ENCODE results near the gene SERPINA5. TPM values are rescaled to one million over a fixed set of nuclear protein-coding genes. Genes with fewer than 3 reads are reported as not detected.

Gene SERPINA5
- total RNA-seq, 1 donor = 0.36 TPM

- TF ChIP-seq CTCF (IDR thresholded peaks at IDR 0.05; ENCODE audit: extremely low read depth, low read depth, low read length) = no peak
These were observed 58.0 kb downstream of the SERPINA5 start for GRCh38 chr14:94638961-94639817.

GRCh38 chr14:94640721-94641631, 59.8 kb downstream of the SERPINA5 start:
- no peaks in the 10 kb centered on the region for H3K9me3 ChIP-seq (ENCODE audit: low read depth, low read length)
- no peak overlapping the region for H3K27ac ChIP-seq (ENCODE audit: low read depth, low read length)
- H3K4me1 ChIP-seq (ENCODE audit: insufficient read depth, low read length) = peaks cover 10% of the 10 kb centered on the region
- no peak overlapping the region for H3K4me2 ChIP-seq (ENCODE audit: insufficient read depth, low read length)
- no peak overlapping the region for H2AFZ ChIP-seq (ENCODE audit: low read length)
- H4K20me1 ChIP-seq (ENCODE audit: insufficient read depth, low read length) = no peaks in the 10 kb centered on the region
- no peaks in the 10 kb centered on the region for H3K79me2 ChIP-seq (ENCODE audit: insufficient read depth, low read length)
- DNase-seq (ENCODE audit: insufficient read length, low spot score, missing footprints) = no peak
- no peak overlapping the region for H3K4me3 ChIP-seq (ENCODE audit: insufficient read depth, low read length)
- no peaks in the 10 kb centered on the region for H3K36me3 ChIP-seq (ENCODE audit: insufficient read depth, low read length)
- TF ChIP-seq CTCF (IDR thresholded peaks at IDR 0.05; ENCODE audit: extremely low read depth, low read depth, low read length) = no peak
- no peaks in the 10 kb centered on the region for H3K27me3 ChIP-seq (ENCODE audit: insufficient read depth, low read length)

More at GRCh38 chr14:94638961-94639817, 58.0 kb downstream of the SERPINA5 start:
- Histone ChIP-seq H3K36me3 (ENCODE audit: insufficient read depth, low read length) (no peaks in the 10 kb centered on the region), H3K4me2 (ENCODE audit: insufficient read depth, low read length) (no peak overlapping the region), H3K27me3 (ENCODE audit: insufficient read depth, low read length) (no peaks in the 10 kb centered on the region), H3K4me1 (ENCODE audit: insufficient read depth, low read length) (peaks cover 10% of the 10 kb centered on the region), H3K9me3 (ENCODE audit: low read depth, low read length) (no peaks in the 10 kb centered on the region), H4K20me1 (ENCODE audit: insufficient read depth, low read length) (no peaks in the 10 kb centered on the region), H2AFZ (ENCODE audit: low read length) (peak overlapping the region; percentile 35), H3K4me3 (ENCODE audit: insufficient read depth, low read length) (no peak overlapping the region), H3K27ac (ENCODE audit: low read depth, low read length) (no peak overlapping the region), H3K79me2 (ENCODE audit: insufficient read depth, low read length) (no peaks in the 10 kb centered on the region)
- DNase-seq (ENCODE audit: insufficient read length, low spot score, missing footprints) = no peak

- no peak overlapping the region for H3K4me3 ChIP-seq (ENCODE audit: insufficient read depth, low read length)
These were observed 60.4 kb downstream of the SERPINA5 start for GRCh38 chr14:94641632-94641955.

More at GRCh38 chr14:94641632-94641955, 60.4 kb downstream of the SERPINA5 start:
- Histone ChIP-seq H3K27me3 (ENCODE audit: insufficient read depth, low read length) (no peaks in the 10 kb centered on the region), H4K20me1 (ENCODE audit: insufficient read depth, low read length) (no peaks in the 10 kb centered on the region), H3K36me3 (ENCODE audit: insufficient read depth, low read length) (no peaks in the 10 kb centered on the region), H3K4me2 (ENCODE audit: insufficient read depth, low read length) (no peak overlapping the region), H3K9me3 (ENCODE audit: low read depth, low read length) (no peaks in the 10 kb centered on the region), H3K4me1 (ENCODE audit: insufficient read depth, low read length) (peaks cover 15% of the 10 kb centered on the region), H3K79me2 (ENCODE audit: insufficient read depth, low read length) (no peaks in the 10 kb centered on the region), H2AFZ (ENCODE audit: low read length) (no peak overlapping the region), H3K27ac (ENCODE audit: low read depth, low read length) (no peak overlapping the region)
- no peak for DNase-seq (ENCODE audit: insufficient read length, low spot score, missing footprints)
- no peak for TF ChIP-seq CTCF (IDR thresholded peaks at IDR 0.05; ENCODE audit: extremely low read depth, low read depth, low read length)

Other genes with a start within 250 kb of the SERPINA5 start
- not detected in 2 replicates for gene SERPINA2, start 214.7 kb upstream of the SERPINA5 start, total RNA-seq
- gene SERPINA1, start 192.8 kb upstream of the SERPINA5 start, total RNA-seq = 0.29 and 1.4 TPM in 2 replicates
- not detected in 2 replicates for gene SERPINA11, start 128.6 kb upstream of the SERPINA5 start, total RNA-seq
- gene SERPINA9, start 105.2 kb upstream of the SERPINA5 start, total RNA-seq = under 0.01 and 0.29 TPM in 2 replicates
- not detected in 2 replicates for gene SERPINA12, start 72.0 kb upstream of the SERPINA5 start, total RNA-seq
- gene SERPINA4, start 20.0 kb upstream of the SERPINA5 start, total RNA-seq = not detected in 2 replicates
- gene SERPINA3, start 31.0 kb downstream of the SERPINA5 start, total RNA-seq = 2.7 and 5.1 TPM in 2 replicates
- gene GSC, start 188.7 kb downstream of the SERPINA5 start, total RNA-seq = 9.4 and 10.6 TPM in 2 replicates